ENCODE measurements around the gene CASP9.

- TF ChIP-seq, protein P1, sequence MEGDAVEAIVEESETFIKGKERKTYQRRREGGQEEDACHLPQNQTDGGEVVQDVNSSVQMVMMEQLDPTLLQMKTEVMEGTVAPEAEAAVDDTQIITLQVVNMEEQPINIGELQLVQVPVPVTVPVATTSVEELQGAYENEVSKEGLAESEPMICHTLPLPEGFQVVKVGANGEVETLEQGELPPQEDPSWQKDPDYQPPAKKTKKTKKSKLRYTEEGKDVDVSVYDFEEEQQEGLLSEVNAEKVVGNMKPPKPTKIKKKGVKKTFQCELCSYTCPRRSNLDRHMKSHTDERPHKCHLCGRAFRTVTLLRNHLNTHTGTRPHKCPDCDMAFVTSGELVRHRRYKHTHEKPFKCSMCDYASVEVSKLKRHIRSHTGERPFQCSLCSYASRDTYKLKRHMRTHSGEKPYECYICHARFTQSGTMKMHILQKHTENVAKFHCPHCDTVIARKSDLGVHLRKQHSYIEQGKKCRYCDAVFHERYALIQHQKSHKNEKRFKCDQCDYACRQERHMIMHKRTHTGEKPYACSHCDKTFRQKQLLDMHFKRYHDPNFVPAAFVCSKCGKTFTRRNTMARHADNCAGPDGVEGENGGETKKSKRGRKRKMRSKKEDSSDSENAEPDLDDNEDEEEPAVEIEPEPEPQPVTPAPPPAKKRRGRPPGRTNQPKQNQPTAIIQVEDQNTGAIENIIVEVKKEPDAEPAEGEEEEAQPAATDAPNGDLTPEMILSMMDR (conservative IDR thresholded peaks at IDR 0.05; ENCODE audit: low read depth, low read length): no peak
- TF ChIP-seq EZH2phosphoT487 (IDR thresholded peaks at IDR 0.05; ENCODE audit: borderline replicate concordance, low read length) (no peak), EZH2 (IDR thresholded peaks at IDR 0.05; ENCODE audit: low read length, unreplicated experiment) (no peak)
These were observed 47.1 kb downstream of the CASP9 start for GRCh38 chr1:15476927-15477326.
